ENCODE data around the gene VWA3B. TPM values are rescaled to one million over a fixed set of nuclear protein-coding genes. Genes with fewer than 3 reads are reported as not detected.

VWA3B gene
- total RNA-seq, 4 donors from 2014 or later = 0.30 to 6.1 (median 2.5) TPM; not detected in 1

DNA sequence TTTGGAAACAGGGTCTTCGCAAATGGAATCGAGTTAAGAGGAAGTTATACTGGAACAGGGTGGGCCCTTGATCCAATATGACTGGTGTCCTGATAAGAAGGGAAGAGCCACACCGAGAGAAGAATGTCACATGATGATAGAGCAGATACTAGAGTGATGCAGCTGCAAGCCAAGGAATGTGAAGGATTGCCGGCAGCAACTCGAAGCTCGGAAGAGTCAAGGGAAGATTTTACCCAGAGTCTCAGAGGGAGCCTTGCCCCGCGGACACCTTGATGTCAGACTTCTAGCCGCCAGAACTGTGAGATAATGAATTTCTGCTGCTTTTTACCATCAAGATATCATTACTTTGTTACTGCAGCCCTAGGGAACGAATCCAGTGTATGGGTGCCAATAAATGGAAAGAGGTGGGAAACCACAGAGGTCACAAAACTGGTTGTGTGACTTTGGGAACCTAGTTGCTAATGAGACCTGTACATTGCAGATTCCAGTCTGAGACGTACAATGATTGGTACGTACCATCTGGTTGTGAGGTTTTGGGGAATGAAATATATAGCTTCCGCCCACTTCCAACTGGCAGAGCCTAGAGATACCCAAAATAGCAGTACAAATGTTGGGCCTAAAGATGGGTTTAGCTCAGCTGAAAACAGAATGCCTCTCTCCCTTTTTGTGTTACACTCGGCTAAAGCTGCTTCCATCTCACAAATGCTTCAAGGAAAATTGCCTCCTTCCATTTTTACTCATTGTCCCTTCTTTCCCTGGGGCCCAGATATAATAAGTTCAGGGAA lies 28.6 kb upstream of the VWA3B start:
- no peaks in the 10 kb centered on the region for H3K36me3 ChIP-seq
- H3K27ac ChIP-seq = no peak overlapping the region
- WGBS, 2 donors = 89 to 93% methylated on average over 14 of the region's 14 CpGs

DNA sequence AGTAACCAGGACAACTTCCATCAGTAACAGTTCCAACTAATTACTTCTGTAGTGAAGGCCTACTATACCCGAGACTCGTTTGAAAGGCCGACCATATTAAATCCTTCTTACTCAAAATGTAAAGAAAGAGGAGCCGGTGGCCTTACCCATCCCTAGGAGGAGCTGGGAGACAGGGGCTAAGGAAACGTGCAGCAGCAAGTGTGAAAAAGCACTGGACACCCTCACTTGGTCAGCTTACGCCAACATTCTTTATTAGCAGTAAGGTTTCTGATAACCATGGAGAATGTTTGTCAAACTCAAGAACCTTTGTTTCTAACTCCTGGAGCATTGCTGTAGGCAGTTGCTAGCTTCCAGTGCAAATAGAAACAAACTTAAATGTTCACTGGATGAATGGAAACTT lies 26.7 kb upstream of the VWA3B start:
- no peak for DNase-seq (ENCODE audit: low spot score in 2 of 2)
- WGBS, 2 donors = 86 to 95% methylated on average over 6 of the region's 6 CpGs
- H3K4me1 ChIP-seq = no peaks in the 10 kb centered on the region
- no peak overlapping the region for H3K4me3 ChIP-seq
- TF ChIP-seq POLR2A (IDR thresholded peaks at IDR 0.05) (no peak), EP300 (IDR thresholded peaks at IDR 0.05) (no peak)
- TF ChIP-seq, protein P1, sequence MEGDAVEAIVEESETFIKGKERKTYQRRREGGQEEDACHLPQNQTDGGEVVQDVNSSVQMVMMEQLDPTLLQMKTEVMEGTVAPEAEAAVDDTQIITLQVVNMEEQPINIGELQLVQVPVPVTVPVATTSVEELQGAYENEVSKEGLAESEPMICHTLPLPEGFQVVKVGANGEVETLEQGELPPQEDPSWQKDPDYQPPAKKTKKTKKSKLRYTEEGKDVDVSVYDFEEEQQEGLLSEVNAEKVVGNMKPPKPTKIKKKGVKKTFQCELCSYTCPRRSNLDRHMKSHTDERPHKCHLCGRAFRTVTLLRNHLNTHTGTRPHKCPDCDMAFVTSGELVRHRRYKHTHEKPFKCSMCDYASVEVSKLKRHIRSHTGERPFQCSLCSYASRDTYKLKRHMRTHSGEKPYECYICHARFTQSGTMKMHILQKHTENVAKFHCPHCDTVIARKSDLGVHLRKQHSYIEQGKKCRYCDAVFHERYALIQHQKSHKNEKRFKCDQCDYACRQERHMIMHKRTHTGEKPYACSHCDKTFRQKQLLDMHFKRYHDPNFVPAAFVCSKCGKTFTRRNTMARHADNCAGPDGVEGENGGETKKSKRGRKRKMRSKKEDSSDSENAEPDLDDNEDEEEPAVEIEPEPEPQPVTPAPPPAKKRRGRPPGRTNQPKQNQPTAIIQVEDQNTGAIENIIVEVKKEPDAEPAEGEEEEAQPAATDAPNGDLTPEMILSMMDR (IDR thresholded peaks at IDR 0.05) = no peak
- no peaks in the 10 kb centered on the region for H3K36me3 ChIP-seq
- H3K27ac ChIP-seq = no peak overlapping the region
- no peaks in the 10 kb centered on the region for H3K9me3 ChIP-seq
- no peaks in the 10 kb centered on the region for H3K27me3 ChIP-seq

More for the DNA sequence above, 28.6 kb upstream of the VWA3B start:
- Histone ChIP-seq H3K27me3 (no peaks in the 10 kb centered on the region), H3K4me3 (no peak overlapping the region), H3K4me1 (no peaks in the 10 kb centered on the region), H3K9me3 (no peaks in the 10 kb centered on the region)
- DNase-seq (ENCODE audit: low spot score in 2 of 2) = no peak
- TF ChIP-seq POLR2A (IDR thresholded peaks at IDR 0.05) = no peak
- no peak for TF ChIP-seq EP300 (IDR thresholded peaks at IDR 0.05)
- TF ChIP-seq, protein P1 (IDR thresholded peaks at IDR 0.05) = no peak

DNA sequence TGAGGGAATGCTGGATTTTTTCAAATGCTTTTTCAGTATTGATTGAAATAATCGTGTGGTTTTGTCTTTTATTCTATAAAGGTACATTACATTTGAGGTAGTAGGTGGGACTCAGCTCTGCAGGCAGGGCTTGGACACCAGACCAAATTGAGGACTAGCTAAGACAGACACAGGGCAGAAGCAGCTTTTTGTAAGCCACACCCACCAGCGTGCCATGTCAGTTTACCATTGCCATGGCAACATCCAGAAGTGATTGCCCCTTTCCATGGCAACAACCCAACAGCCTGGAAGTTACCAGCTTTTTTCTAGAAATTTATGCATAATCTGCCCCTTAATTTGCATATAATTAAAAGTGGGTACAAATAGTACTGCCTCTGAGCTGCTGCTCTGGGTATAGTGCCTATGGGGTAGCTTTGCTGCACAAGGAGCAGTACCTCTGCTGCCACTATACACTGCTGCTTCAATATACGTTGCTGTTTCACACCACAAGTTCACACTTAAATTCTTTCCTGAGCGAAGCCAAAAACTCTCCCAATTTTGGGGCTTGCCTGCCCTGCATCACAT lies 23.6 kb upstream of the VWA3B start:
- no peak for TF ChIP-seq POLR2A (IDR thresholded peaks at IDR 0.05)
- TF ChIP-seq, protein P1 (IDR thresholded peaks at IDR 0.05) = no peak
- no peak for TF ChIP-seq EP300 (IDR thresholded peaks at IDR 0.05)
- H3K27me3 ChIP-seq = no peaks in the 10 kb centered on the region
- no peaks in the 10 kb centered on the region for H3K36me3 ChIP-seq
- H3K4me1 ChIP-seq = no peaks in the 10 kb centered on the region
- no peak overlapping the region for H3K4me3 ChIP-seq
- 71 to 73% methylated on average over 4 of the region's 4 CpGs for WGBS, 2 donors
- H3K27ac ChIP-seq = no peak overlapping the region
- H3K9me3 ChIP-seq = no peaks in the 10 kb centered on the region
- DNase-seq (ENCODE audit: low spot score in 2 of 2) = no peak

DNA sequence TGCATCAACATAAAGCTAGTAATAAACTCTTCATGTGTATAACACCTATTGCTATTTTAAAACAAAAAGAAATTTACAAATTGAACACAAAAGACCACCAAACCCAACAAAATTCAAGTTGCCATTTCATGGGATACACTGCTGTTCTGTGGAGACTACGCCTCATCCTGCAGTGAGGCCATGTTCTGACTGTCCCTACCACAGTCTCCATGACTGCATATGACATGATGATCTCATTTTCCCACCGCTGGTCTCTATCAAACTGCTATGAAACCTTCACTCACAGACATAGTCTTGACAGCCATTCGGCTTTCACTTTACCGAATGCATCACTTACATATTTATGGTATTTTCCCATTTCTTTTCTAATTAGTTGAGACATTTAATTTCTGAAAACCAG lies 21.2 kb upstream of the VWA3B start:
- 94 to 95% methylated on average over 4 of the region's 4 CpGs for WGBS, 2 donors
- H3K4me3 ChIP-seq = no peak overlapping the region
- H3K4me1 ChIP-seq = no peaks in the 10 kb centered on the region
- TF ChIP-seq, protein P1 (IDR thresholded peaks at IDR 0.05) = no peak
- TF ChIP-seq EP300 (IDR thresholded peaks at IDR 0.05) = no peak
- TF ChIP-seq POLR2A (IDR thresholded peaks at IDR 0.05) = no peak
- H3K27me3 ChIP-seq = no peaks in the 10 kb centered on the region
- no peaks in the 10 kb centered on the region for H3K9me3 ChIP-seq
- no peak for DNase-seq (ENCODE audit: low spot score in 2 of 2)
- H3K36me3 ChIP-seq = no peaks in the 10 kb centered on the region
- H3K27ac ChIP-seq = no peak overlapping the region

DNA sequence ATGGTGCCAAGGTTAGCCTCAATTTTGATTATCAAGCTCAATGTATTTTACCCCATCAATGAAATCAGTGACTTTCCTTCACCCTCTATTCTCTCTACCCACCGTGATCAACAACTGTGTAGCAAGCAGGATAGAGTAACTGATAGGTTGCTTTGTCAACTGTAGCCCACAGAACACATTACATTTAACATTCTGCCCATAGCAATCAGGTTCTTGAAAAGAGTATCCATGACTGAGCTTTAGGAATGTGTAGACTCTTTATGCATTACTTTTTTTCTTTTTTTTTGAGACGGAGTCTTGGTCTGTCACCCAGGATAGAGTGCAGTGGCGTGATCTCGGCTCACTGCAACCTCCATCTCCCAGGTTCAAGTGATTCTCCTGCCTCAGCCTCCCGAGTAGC lies 19.8 kb upstream of the VWA3B start:
- no peaks in the 10 kb centered on the region for H3K36me3 ChIP-seq
- H3K9me3 ChIP-seq = no peaks in the 10 kb centered on the region
- WGBS, 2 donors = 91 to 94% methylated on average over 5 of the region's 5 CpGs
- H3K4me1 ChIP-seq = no peaks in the 10 kb centered on the region
- H3K4me3 ChIP-seq = no peak overlapping the region
- no peaks in the 10 kb centered on the region for H3K27me3 ChIP-seq
- TF ChIP-seq POLR2A (IDR thresholded peaks at IDR 0.05) = no peak
- TF ChIP-seq, protein P1 (IDR thresholded peaks at IDR 0.05) = no peak
- TF ChIP-seq EP300 (IDR thresholded peaks at IDR 0.05) = no peak
- no peak for DNase-seq (ENCODE audit: low spot score in 2 of 2)
- H3K27ac ChIP-seq = no peak overlapping the region

Measured in tibial nerve (tissue), 4 donors.